GM21526 (cell line): Measurements from ENCODE around the gene CDC45.
"Not testable (repeated sequence)": the region's sequence is repeated elsewhere in the genome, so short reads cannot be mapped to it uniquely, and the experiment has no call there.

ENCODE experiments used
- ATAC-seq: cut with Tn5 transposase; IDR thresholded peaks from one replicate; pipeline ENCODE4 v1.9.1; 2021; ENCODE audit warnings: moderate library complexity; ENCODE audit not compliant: unreplicated experiment, low FRiP score

The CDC45 gene

GRCh38 chr22:19479355-19480172 lies at the start of gene CDC45:
CDC45 (plus strand) TSS chr22:19479920; CDS start chr22:19479969, 49 bp downstream.
- ATAC-seq: peak; percentile 74

- no peak for ATAC-seq
Measured at GRCh38 chr22:19429950-19430889, 49.5 kb upstream of the CDC45 start.

- peak; percentile 2 for ATAC-seq
Measured at GRCh38 chr22:19430890-19431541, 48.7 kb upstream of the CDC45 start.

GRCh38 chr22:19431649-19432132 lies 48.0 kb upstream of the CDC45 start, which contains the start of gene HIRA:
HIRA (minus strand) TSS chr22:19431733; CDS start chr22:19431476, 257 bp downstream.
- ATAC-seq: peak; percentile 37

GRCh38 chr22:19432133-19432851 lies 47.4 kb upstream of the CDC45 start, which contains the start of gene MRPL40:
MRPL40 (plus strand) TSS chr22:19432545; CDS start chr22:19432555, 10 bp downstream.
- peak; percentile 67 for ATAC-seq

- no peak for ATAC-seq
Measured at GRCh38 chr22:19434401-19434800, 45.3 kb upstream of the CDC45 start.

GRCh38 chr22:19434829-19435580 lies 44.7 kb upstream of the CDC45 start:
- ATAC-seq: no peak

- ATAC-seq: not testable (repeated sequence)
Measured at GRCh38 chr22:19436444-19437161, 43.1 kb upstream of the CDC45 start.

- ATAC-seq: no peak
Measured at GRCh38 chr22:19438298-19438697, 41.4 kb upstream of the CDC45 start.

- no peak for ATAC-seq
Measured at GRCh38 chr22:19440411-19441195, 39.1 kb upstream of the CDC45 start.

- ATAC-seq: no peak
Measured at GRCh38 chr22:19442166-19442565, 37.6 kb upstream of the CDC45 start.

- ATAC-seq: no peak
Measured at GRCh38 chr22:19443544-19444211, 36.0 kb upstream of the CDC45 start.

- ATAC-seq: not testable (repeated sequence)
Measured at GRCh38 chr22:19445279-19445982, 34.3 kb upstream of the CDC45 start.

GRCh38 chr22:19446603-19447329 lies 33.0 kb upstream of the CDC45 start:
- peak; percentile 3 for ATAC-seq

- ATAC-seq: peak; percentile 70
Measured at GRCh38 chr22:19447330-19448075, 32.2 kb upstream of the CDC45 start, which contains the start of gene C22orf39. C22orf39 (minus strand) TSS chr22:19447711; CDS start chr22:19447688, 23 bp downstream.
